ENCODE data around the gene RGS1. TPM values are rescaled to one million over a fixed set of nuclear protein-coding genes. Genes with fewer than 3 reads are reported as not detected.

RGS1 gene
- total RNA-seq, 1 donor from 2014 or later, result not detected

DNA sequence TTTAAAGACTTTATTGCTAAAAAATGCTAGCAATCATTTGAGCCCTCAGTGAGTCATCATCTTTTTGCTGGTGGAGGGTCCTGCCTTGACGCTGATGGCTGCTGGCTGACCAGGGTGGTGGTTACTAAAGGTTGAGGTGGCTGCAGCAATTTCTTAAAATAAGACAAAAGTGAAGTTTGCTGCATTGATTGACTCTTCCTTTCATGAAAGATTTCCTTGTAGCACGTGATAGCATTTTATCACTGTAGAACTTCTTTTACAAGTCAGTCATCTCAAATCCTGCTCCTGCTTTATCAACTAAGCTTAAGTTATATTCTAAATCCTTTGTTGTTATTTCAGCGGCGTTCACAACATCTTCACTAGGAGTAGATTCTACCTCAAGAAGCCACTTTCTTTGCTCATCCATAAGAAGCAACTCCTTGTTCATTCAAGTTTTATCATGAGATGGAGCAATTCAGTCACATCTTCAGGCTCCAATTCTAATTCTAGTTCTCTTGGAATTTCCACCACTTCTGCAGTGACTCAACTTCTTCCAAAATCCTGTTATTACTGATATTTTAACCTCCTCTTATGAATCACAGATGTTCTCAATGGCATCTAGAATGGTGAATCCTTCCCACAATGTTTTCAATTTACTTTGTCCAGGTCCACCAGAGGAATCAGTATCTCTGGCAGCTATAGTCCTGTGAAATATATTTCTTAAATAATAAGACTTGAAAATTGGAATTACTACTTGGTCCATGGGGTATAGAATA is 17.6 kb upstream of the RGS1 start:
- Histone ChIP-seq H3K27me3 (ENCODE audit: control insufficient read depth, insufficient read depth, low read length) (no peaks in the 10 kb centered on the region), H3K4me3 (ENCODE audit: low read depth, low read length) (no peak overlapping the region), H3K36me3 (ENCODE audit: control insufficient read depth, insufficient read depth, low read length) (no peaks in the 10 kb centered on the region)
- TF ChIP-seq, protein P1, sequence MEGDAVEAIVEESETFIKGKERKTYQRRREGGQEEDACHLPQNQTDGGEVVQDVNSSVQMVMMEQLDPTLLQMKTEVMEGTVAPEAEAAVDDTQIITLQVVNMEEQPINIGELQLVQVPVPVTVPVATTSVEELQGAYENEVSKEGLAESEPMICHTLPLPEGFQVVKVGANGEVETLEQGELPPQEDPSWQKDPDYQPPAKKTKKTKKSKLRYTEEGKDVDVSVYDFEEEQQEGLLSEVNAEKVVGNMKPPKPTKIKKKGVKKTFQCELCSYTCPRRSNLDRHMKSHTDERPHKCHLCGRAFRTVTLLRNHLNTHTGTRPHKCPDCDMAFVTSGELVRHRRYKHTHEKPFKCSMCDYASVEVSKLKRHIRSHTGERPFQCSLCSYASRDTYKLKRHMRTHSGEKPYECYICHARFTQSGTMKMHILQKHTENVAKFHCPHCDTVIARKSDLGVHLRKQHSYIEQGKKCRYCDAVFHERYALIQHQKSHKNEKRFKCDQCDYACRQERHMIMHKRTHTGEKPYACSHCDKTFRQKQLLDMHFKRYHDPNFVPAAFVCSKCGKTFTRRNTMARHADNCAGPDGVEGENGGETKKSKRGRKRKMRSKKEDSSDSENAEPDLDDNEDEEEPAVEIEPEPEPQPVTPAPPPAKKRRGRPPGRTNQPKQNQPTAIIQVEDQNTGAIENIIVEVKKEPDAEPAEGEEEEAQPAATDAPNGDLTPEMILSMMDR (IDR thresholded peaks at IDR 0.05; ENCODE audit: insufficient read depth, low read length, poor library complexity, severe bottlenecking), result no peak
- DNase-seq (ENCODE audit: low read depth), result no peak

DNA sequence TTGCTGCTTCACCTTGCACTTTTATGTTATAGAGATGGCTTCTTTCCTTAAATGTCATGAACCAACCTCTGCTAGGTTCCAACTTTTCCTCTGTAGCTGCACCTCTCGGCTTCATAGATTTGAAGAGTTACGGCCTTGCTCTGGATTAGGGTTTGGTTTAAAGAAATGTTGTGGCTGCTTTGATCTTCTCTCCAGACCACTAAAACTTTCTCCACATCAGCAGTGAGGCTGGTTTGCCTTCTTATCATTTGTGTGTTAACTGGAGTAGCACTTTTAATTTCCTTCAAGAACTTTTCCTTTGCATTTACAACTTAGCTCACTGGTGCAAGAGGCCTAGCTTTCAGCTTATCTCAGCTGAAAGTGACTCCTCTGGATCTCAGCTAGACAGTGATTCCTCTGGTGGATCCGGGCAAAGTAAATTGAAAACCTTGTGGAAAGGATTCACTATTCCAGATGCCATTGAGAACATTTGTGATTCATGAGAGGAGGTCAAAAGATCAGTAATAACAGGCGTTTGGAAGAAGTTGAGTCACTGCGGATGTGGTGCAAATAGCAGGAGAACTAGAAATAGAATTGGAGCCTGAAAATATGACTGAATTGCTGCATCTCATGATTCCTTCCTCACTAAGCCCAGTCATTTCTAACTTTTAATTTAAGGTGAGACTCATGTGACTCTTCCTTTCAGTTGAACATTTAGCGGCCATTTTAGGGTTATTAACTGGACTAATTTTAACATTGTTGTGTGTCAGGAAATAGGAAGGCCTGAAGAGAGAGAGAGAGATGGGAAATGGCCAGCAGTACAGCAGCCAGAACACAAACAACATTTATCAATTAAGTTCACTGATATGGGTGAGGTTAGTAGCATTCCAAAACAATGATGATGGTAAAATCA is 16.2 kb upstream of the RGS1 start:
- H3K4me3 ChIP-seq (ENCODE audit: low read depth, low read length), result no peak overlapping the region
- peak; percentile 67 for DNase-seq (ENCODE audit: low read depth)
- no peaks in the 10 kb centered on the region for H3K36me3 ChIP-seq (ENCODE audit: control insufficient read depth, insufficient read depth, low read length)
- TF ChIP-seq, protein P1 (IDR thresholded peaks at IDR 0.05; ENCODE audit: insufficient read depth, low read length, poor library complexity, severe bottlenecking), result no peak
- H3K27me3 ChIP-seq (ENCODE audit: control insufficient read depth, insufficient read depth, low read length), result no peaks in the 10 kb centered on the region

DNA sequence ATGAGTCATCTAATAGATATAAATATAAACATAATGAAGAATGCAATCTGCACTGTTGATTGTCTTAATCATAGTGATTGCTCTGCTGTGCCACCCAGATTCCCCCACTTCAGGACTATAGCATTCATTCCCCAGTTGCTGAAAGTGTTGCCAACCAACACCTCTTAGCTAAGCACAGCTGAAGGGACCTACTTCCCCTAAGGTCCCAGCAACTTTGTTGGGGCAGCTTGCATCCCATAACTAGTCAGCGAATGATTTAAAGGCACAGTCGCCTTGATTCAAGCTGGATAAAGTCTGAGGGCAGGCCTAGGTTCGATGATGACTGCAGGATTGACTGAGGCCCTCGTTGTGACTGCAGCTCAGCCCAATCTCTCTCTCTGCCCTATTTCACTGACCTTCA is 14.3 kb upstream of the RGS1 start:
- DNase-seq (ENCODE audit: low read depth), result no peak
- TF ChIP-seq, protein P1 (IDR thresholded peaks at IDR 0.05; ENCODE audit: insufficient read depth, low read length, poor library complexity, severe bottlenecking), result no peak
- Histone ChIP-seq H3K36me3 (ENCODE audit: control insufficient read depth, insufficient read depth, low read length) (no peaks in the 10 kb centered on the region), H3K4me3 (ENCODE audit: low read depth, low read length) (no peak overlapping the region), H3K27me3 (ENCODE audit: control insufficient read depth, insufficient read depth, low read length) (no peaks in the 10 kb centered on the region)

DNA sequence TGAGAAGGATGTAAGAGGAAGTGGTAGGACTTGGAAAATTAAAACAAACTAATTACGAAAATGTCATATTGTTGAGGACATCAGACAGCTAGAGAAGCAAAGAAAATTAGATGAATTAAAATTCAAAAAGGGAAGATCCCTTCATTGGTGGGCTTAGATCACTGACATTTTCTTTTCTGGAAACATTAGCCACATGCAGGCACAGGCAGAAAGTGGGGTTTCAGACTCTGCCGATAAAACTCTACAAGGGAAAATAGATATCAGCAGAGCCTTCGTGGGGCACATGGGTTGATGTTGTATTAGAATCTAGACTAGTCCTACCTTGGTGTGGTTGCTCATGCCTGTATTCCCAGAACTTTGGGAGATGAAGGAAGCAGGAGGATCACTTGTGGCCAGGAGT is 12.4 kb upstream of the RGS1 start:
- DNase-seq (ENCODE audit: low read depth), result no peak
- TF ChIP-seq, protein P1 (IDR thresholded peaks at IDR 0.05; ENCODE audit: insufficient read depth, low read length, poor library complexity, severe bottlenecking), result no peak
- Histone ChIP-seq H3K4me3 (ENCODE audit: low read depth, low read length) (no peak overlapping the region), H3K36me3 (ENCODE audit: control insufficient read depth, insufficient read depth, low read length) (no peaks in the 10 kb centered on the region), H3K27me3 (ENCODE audit: control insufficient read depth, insufficient read depth, low read length) (no peaks in the 10 kb centered on the region)

DNA sequence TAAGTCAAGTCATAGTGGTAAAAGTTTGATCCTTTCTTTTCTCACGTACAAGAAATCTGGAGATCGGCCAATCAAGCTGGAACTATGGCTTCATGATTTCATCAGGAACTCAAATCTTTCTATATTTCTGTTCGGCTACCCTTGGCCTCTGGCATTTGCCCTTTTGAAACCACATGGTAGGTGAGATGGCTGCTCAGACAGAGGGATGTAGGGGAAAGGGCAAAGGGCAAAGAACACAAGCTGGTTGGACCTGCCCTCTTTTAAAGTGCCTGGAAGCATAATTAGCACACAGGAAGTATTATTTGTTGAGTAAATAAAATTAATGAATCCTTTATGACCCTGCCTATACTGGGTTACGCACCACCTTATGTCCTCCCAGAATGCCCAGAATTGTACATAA is 11.5 kb upstream of the RGS1 start:
- DNase-seq (ENCODE audit: low read depth), result no peak
- Histone ChIP-seq H3K36me3 (ENCODE audit: control insufficient read depth, insufficient read depth, low read length) (no peaks in the 10 kb centered on the region), H3K27me3 (ENCODE audit: control insufficient read depth, insufficient read depth, low read length) (no peaks in the 10 kb centered on the region), H3K4me3 (ENCODE audit: low read depth, low read length) (no peak overlapping the region)
- TF ChIP-seq, protein P1 (IDR thresholded peaks at IDR 0.05; ENCODE audit: insufficient read depth, low read length, poor library complexity, severe bottlenecking), result no peak
